Skeletal muscle satellite cell (primary cell): ENCODE results near the gene PLPP4.

ENCODE experiments used
- H3K27me3 ChIP-seq: 2 replicates; pipeline ENCODE4 v1.7.0; 2013; ENCODE audit warnings: low read length; ENCODE audit not compliant: control insufficient read depth, insufficient read depth
- H3K36me3 ChIP-seq: 2 replicates; pipeline ENCODE4 v1.7.0; 2013; ENCODE audit warnings: mild to moderate bottlenecking, control low read depth, low read length; ENCODE audit not compliant: insufficient read depth
- H3K4me1 ChIP-seq: 2 replicates; pipeline ENCODE4 v1.7.0; 2013; ENCODE audit warnings: low read length; ENCODE audit not compliant: control insufficient read depth, insufficient read depth
- H3K4me2 ChIP-seq: 2 replicates; pipeline ENCODE4 v1.7.0; 2013; ENCODE audit warnings: mild to moderate bottlenecking, low read length
- H3K4me3 ChIP-seq: 2 replicates; pipeline ENCODE4 v1.7.0; 2013; ENCODE audit warnings: low read length
- H3K9ac ChIP-seq: 2 replicates; pipeline ENCODE4 v1.7.0; 2013; ENCODE audit warnings: mild to moderate bottlenecking, low read depth, low read length, moderate library complexity
- H3K9me3 ChIP-seq: replicated peaks from 2 replicates; pipeline ENCODE4 v1.7.0; 2013; ENCODE audit warnings: mild to moderate bottlenecking, control low read depth, low read length

Gene PLPP4

GRCh38 chr10:120477021-120477742 is 20.2 kb downstream of the PLPP4 start:
- H3K27me3 ChIP-seq = no peaks in the 10 kb centered on the region
- H3K4me2 ChIP-seq = no peak overlapping the region
- no peak overlapping the region for H3K4me3 ChIP-seq
- H3K9me3 ChIP-seq = no peaks in the 10 kb centered on the region
- H3K9ac ChIP-seq = no peak overlapping the region
- H3K36me3 ChIP-seq = no peaks in the 10 kb centered on the region
- peaks cover 10% of the 10 kb centered on the region for H3K4me1 ChIP-seq

- no peaks in the 10 kb centered on the region for H3K27me3 ChIP-seq
- H3K4me2 ChIP-seq = no peak overlapping the region
- no peak overlapping the region for H3K4me3 ChIP-seq
- H3K9ac ChIP-seq = no peak overlapping the region
- no peaks in the 10 kb centered on the region for H3K9me3 ChIP-seq
- H3K4me1 ChIP-seq = peaks cover 10% of the 10 kb centered on the region
- no peaks in the 10 kb centered on the region for H3K36me3 ChIP-seq
Measured at GRCh38 chr10:120477743-120478141, 20.7 kb downstream of the PLPP4 start.

- Histone ChIP-seq H3K9ac (no peak overlapping the region), H3K27me3 (no peaks in the 10 kb centered on the region), H3K4me3 (no peak overlapping the region), H3K4me1 (peaks cover 10% of the 10 kb centered on the region), H3K36me3 (no peaks in the 10 kb centered on the region), H3K9me3 (no peaks in the 10 kb centered on the region), H3K4me2 (no peak overlapping the region)
Measured at GRCh38 chr10:120478386-120478785, 21.4 kb downstream of the PLPP4 start.

GRCh38 chr10:120479506-120479905 is 22.5 kb downstream of the PLPP4 start:
- H3K9me3 ChIP-seq = no peaks in the 10 kb centered on the region
- no peak overlapping the region for H3K9ac ChIP-seq
- no peak overlapping the region for H3K4me2 ChIP-seq
- H3K4me1 ChIP-seq = peaks cover 10% of the 10 kb centered on the region
- H3K27me3 ChIP-seq = no peaks in the 10 kb centered on the region
- H3K36me3 ChIP-seq = no peaks in the 10 kb centered on the region
- H3K4me3 ChIP-seq = no peak overlapping the region

GRCh38 chr10:120480065-120480600 is 23.1 kb downstream of the PLPP4 start:
- Histone ChIP-seq H3K36me3 (no peaks in the 10 kb centered on the region), H3K4me3 (no peak overlapping the region), H3K4me1 (peaks cover 10% of the 10 kb centered on the region), H3K4me2 (no peak overlapping the region), H3K9me3 (no peaks in the 10 kb centered on the region), H3K27me3 (no peaks in the 10 kb centered on the region), H3K9ac (no peak overlapping the region)

GRCh38 chr10:120480848-120481247 is 23.8 kb downstream of the PLPP4 start:
- Histone ChIP-seq H3K4me3 (no peak overlapping the region), H3K9ac (no peak overlapping the region), H3K9me3 (no peaks in the 10 kb centered on the region), H3K27me3 (no peaks in the 10 kb centered on the region), H3K4me1 (peaks cover 10% of the 10 kb centered on the region), H3K36me3 (no peaks in the 10 kb centered on the region), H3K4me2 (no peak overlapping the region)

- H3K4me2 ChIP-seq = no peak overlapping the region
- peaks cover 2% of the 10 kb centered on the region for H3K4me1 ChIP-seq
- H3K27me3 ChIP-seq = no peaks in the 10 kb centered on the region
- H3K4me3 ChIP-seq = no peak overlapping the region
- H3K9me3 ChIP-seq = no peaks in the 10 kb centered on the region
- H3K9ac ChIP-seq = no peak overlapping the region
- no peaks in the 10 kb centered on the region for H3K36me3 ChIP-seq
Measured at GRCh38 chr10:120483006-120483405, 26.0 kb downstream of the PLPP4 start.

GRCh38 chr10:120483651-120484301 is 26.7 kb downstream of the PLPP4 start:
- Histone ChIP-seq H3K4me1 (no peaks in the 10 kb centered on the region), H3K9ac (no peak overlapping the region), H3K4me2 (no peak overlapping the region), H3K4me3 (no peak overlapping the region), H3K36me3 (no peaks in the 10 kb centered on the region), H3K9me3 (no peaks in the 10 kb centered on the region), H3K27me3 (no peaks in the 10 kb centered on the region)

- Histone ChIP-seq H3K4me1 (no peaks in the 10 kb centered on the region), H3K36me3 (no peaks in the 10 kb centered on the region), H3K4me3 (no peak overlapping the region), H3K27me3 (no peaks in the 10 kb centered on the region), H3K9me3 (no peaks in the 10 kb centered on the region), H3K9ac (no peak overlapping the region), H3K4me2 (no peak overlapping the region)
Measured at GRCh38 chr10:120485946-120486345, 28.9 kb downstream of the PLPP4 start.

- Histone ChIP-seq H3K4me3 (no peak overlapping the region), H3K4me1 (no peaks in the 10 kb centered on the region), H3K27me3 (no peaks in the 10 kb centered on the region), H3K9ac (no peak overlapping the region), H3K9me3 (no peaks in the 10 kb centered on the region), H3K36me3 (no peaks in the 10 kb centered on the region), H3K4me2 (no peak overlapping the region)
Measured at GRCh38 chr10:120486671-120487205, 29.7 kb downstream of the PLPP4 start.

- no peak overlapping the region for H3K4me2 ChIP-seq
- H3K4me3 ChIP-seq = no peak overlapping the region
- no peak overlapping the region for H3K9ac ChIP-seq
- no peaks in the 10 kb centered on the region for H3K36me3 ChIP-seq
- no peaks in the 10 kb centered on the region for H3K4me1 ChIP-seq
- H3K9me3 ChIP-seq = no peaks in the 10 kb centered on the region
- no peaks in the 10 kb centered on the region for H3K27me3 ChIP-seq
Measured at GRCh38 chr10:120490288-120490687, 33.3 kb downstream of the PLPP4 start.
